Natural killer cell (primary cell): ENCODE results near the gene H6PD. TPM values are rescaled to one million over a fixed set of nuclear protein-coding genes. Genes with fewer than 3 reads are reported as not detected.

Experiments
- ATAC-seq, 3 donors: fragments of 150-1000 bp in 2 of 3; fragments of 200-7000 bp in 1 of 3; cut with Tn5 transposase; 1 replicate in 1 of 3; 2 replicates in 2 of 3; pipeline ENCODE4 v1.10.0; 2021; ENCODE audit warnings: mild to moderate bottlenecking in 2 of 3, moderate library complexity in 2 of 3
- DNase-seq, 2 donors: peaks; one replicate each; pipeline versions ENCODE4 v3.0.0 to v3.0.0-alpha.2; 2013 to 2021; ENCODE audit warnings: mixed read lengths in 1 of 2
- H3K27ac ChIP-seq: one replicate; pipeline ENCODE4 v1.5.1; 2013; ENCODE audit warnings: mild to moderate bottlenecking, low read length
- H3K27me3 ChIP-seq: one replicate; pipeline ENCODE4 v1.6.1; 2013; ENCODE audit warnings: low read length; ENCODE audit not compliant: control insufficient read depth, insufficient read depth
- H3K36me3 ChIP-seq: one replicate; pipeline ENCODE4 v1.6.1; 2013; ENCODE audit warnings: low read length; ENCODE audit not compliant: control insufficient read depth, insufficient read depth
- H3K4me1 ChIP-seq: one replicate; pipeline ENCODE4 v1.6.1; 2013; ENCODE audit warnings: low read length; ENCODE audit not compliant: control insufficient read depth, insufficient read depth
- H3K4me3 ChIP-seq: one replicate; pipeline ENCODE4 v1.5.1; 2013; ENCODE audit warnings: low read length
- H3K9me3 ChIP-seq: one replicate; pipeline ENCODE4 v1.6.1; 2013; ENCODE audit warnings: low read length; ENCODE audit not compliant: control insufficient read depth, insufficient read depth
- H3K27ac Mint-ChIP-seq, 2 donors: one replicate each; pipeline ENCODE4 v1.8.0; 2022; ENCODE audit warnings: mild to moderate bottlenecking in 2 of 2, mixed read lengths in 2 of 2, moderate library complexity in 1 of 2
- H3K27me3 Mint-ChIP-seq, 2 donors: one replicate each; pipeline ENCODE4 v1.8.0; 2022; ENCODE audit warnings: low read depth in 2 of 2, mixed read lengths in 2 of 2
- H3K36me3 Mint-ChIP-seq: one replicate; pipeline ENCODE4 v1.8.0; 2022; ENCODE audit warnings: mixed read lengths
- H3K4me1 Mint-ChIP-seq, 2 donors: one replicate each; pipeline ENCODE4 v1.8.0; 2022; ENCODE audit warnings: mixed read lengths in 2 of 2
- H3K4me3 Mint-ChIP-seq: one replicate; pipeline ENCODE4 v1.8.0; 2022; ENCODE audit warnings: mild to moderate bottlenecking, moderate library complexity, mixed read lengths
- H3K9me3 Mint-ChIP-seq, 2 donors: one replicate each; pipeline ENCODE4 v1.8.0; 2022; ENCODE audit warnings: mixed read lengths in 2 of 2
- CTCF ChIP-seq: fragments of 200-600 bp; IDR thresholded peaks from one replicate; pipeline ENCODE4 v1.8.0; 2022; ENCODE audit warnings: antibody characterized with exemption
- WGBS: methylation state at CpG from one replicate; pipeline ENCODE4 v1.1.7; 2013; ENCODE audit warnings: missing lambda C conversion rate; ENCODE audit not compliant: insufficient coverage; 5-methylcytosine and 5-hydroxymethylcytosine counted together
- intact Hi-C: fragments of 100-400 bp; cut with micrococcal nuclease; formaldehyde crosslinking; loops from one replicate; pipeline ENCODE4 v1.14.2; 2022
- total RNA-seq, 4 donors: library from RNA; stranded (reverse); fragments of 120-200 nt in 1 of 4; gene quantifications; one replicate each; pipeline versions ENCODE4 v1.2.3 to v1.2.4, GENCODE V29; 2013 to 2022

Gene H6PD
- total RNA-seq, 3 donors from 2014 or later (not counting 1 experiment from before 2014, with no cell fraction given), result 24.3 to 37.1 (median 31.2) TPM

GRCh38 chr1:9241891-9242290 lies 7.3 kb downstream of the H6PD start:
- ATAC-seq (no peak), DNase-seq (no peak)
- Mint-ChIP-seq H3K27me3 (no peaks in the 10 kb centered on the region), H3K4me1 (peaks cover 44 to 48% of the 10 kb centered on the region in 2 donors), H3K27ac (no peak overlapping the region), H3K4me3 (no peak overlapping the region), H3K9me3 (no peaks in the 10 kb centered on the region), H3K36me3 (no peaks in the 10 kb centered on the region)
- H3K27ac ChIP-seq, result no peak overlapping the region
- over 99% methylated on average over 10 of the region's 10 CpGs for WGBS
- peaks cover 5% of the 10 kb centered on the region for H3K36me3 ChIP-seq
- TF ChIP-seq CTCF, result no peak
- H3K4me1 ChIP-seq, result peaks cover 24% of the 10 kb centered on the region
- H3K27me3 ChIP-seq, result no peaks in the 10 kb centered on the region
- H3K9me3 ChIP-seq, result no peaks in the 10 kb centered on the region
- intact Hi-C loops, result no loop called here
- H3K4me3 ChIP-seq, result no peak overlapping the region

GRCh38 chr1:9242338-9242969 lies 7.9 kb downstream of the H6PD start:
- no peak overlapping the region for H3K4me3 ChIP-seq
- TF ChIP-seq CTCF, result no peak
- no peak overlapping the region for H3K27ac ChIP-seq
- intact Hi-C loops, result no loop called here
- Mint-ChIP-seq H3K4me3 (no peak overlapping the region), H3K27me3 (no peaks in the 10 kb centered on the region), H3K36me3 (no peaks in the 10 kb centered on the region), H3K4me1 (peaks cover 43 to 47% of the 10 kb centered on the region in 2 donors), H3K9me3 (no peaks in the 10 kb centered on the region), H3K27ac (no peak overlapping the region)
- H3K9me3 ChIP-seq, result no peaks in the 10 kb centered on the region
- DNase-seq (no peak), ATAC-seq (no peak)
- 91% methylated on average over 10 of the region's 10 CpGs for WGBS
- peaks cover 24% of the 10 kb centered on the region for H3K4me1 ChIP-seq
- H3K36me3 ChIP-seq, result peaks cover 11% of the 10 kb centered on the region
- no peaks in the 10 kb centered on the region for H3K27me3 ChIP-seq

GRCh38 chr1:9243066-9243739 lies 8.6 kb downstream of the H6PD start:
- no peak overlapping the region for H3K27ac Mint-ChIP-seq
- H3K9me3 Mint-ChIP-seq, result no peaks in the 10 kb centered on the region
- 86% methylated on average over 7 of the region's 9 CpGs for WGBS
- no peaks in the 10 kb centered on the region for H3K27me3 Mint-ChIP-seq
- no peaks in the 10 kb centered on the region for H3K36me3 Mint-ChIP-seq
- intact Hi-C loops, result no loop called here
- Histone ChIP-seq H3K9me3 (no peaks in the 10 kb centered on the region), H3K36me3 (peaks cover 13% of the 10 kb centered on the region), H3K27me3 (no peaks in the 10 kb centered on the region), H3K4me1 (peaks cover 24% of the 10 kb centered on the region), H3K4me3 (no peak overlapping the region), H3K27ac (no peak overlapping the region)
- no peak for TF ChIP-seq CTCF
- DNase-seq (no peak), ATAC-seq (no peak)
- peaks cover 35 to 40% of the 10 kb centered on the region in 2 donors for H3K4me1 Mint-ChIP-seq
- no peak overlapping the region for H3K4me3 Mint-ChIP-seq
